HG03045 (cell line): Measurements from ENCODE around the gene TASOR2.

Experiments used
- ATAC-seq: cut with Tn5 transposase; IDR thresholded peaks from one replicate; pipeline ENCODE4 v1.9.1; 2021; ENCODE audit warnings: mild to moderate bottlenecking, moderate library complexity; ENCODE audit not compliant: unreplicated experiment

TASOR2 gene

GRCh38 chr10:5684318-5684970, at the start of gene TASOR2:
Gene TASOR2, plus strand, starts transcription at chr10:5684838. Its CDS starts 35,805 bp downstream, at chr10:5720643.
- peak; percentile 79 for ATAC-seq

GRCh38 chr10:5634918-5635317, 49.7 kb upstream of the TASOR2 start:
- no peak for ATAC-seq

- ATAC-seq: no peak
Observed at GRCh38 chr10:5638494-5638893, 46.1 kb upstream of the TASOR2 start.

- no peak for ATAC-seq
Observed at GRCh38 chr10:5639066-5639465, 45.6 kb upstream of the TASOR2 start.

GRCh38 chr10:5640036-5640435, 44.6 kb upstream of the TASOR2 start:
- no peak for ATAC-seq

- no peak for ATAC-seq
Observed at GRCh38 chr10:5640501-5640900, 44.1 kb upstream of the TASOR2 start.

GRCh38 chr10:5641501-5641900, 43.1 kb upstream of the TASOR2 start:
- ATAC-seq: no peak

- no peak for ATAC-seq
Observed at GRCh38 chr10:5643346-5644067, 41.1 kb upstream of the TASOR2 start.

- no peak for ATAC-seq
Observed at GRCh38 chr10:5644930-5645329, 39.7 kb upstream of the TASOR2 start.

GRCh38 chr10:5645375-5645774, 39.3 kb upstream of the TASOR2 start:
- ATAC-seq: no peak

- ATAC-seq: no peak
Observed at GRCh38 chr10:5645944-5646617, 38.6 kb upstream of the TASOR2 start.

GRCh38 chr10:5647507-5648240, 37.0 kb upstream of the TASOR2 start:
- ATAC-seq: no peak

- no peak for ATAC-seq
Observed at GRCh38 chr10:5648494-5649457, 35.9 kb upstream of the TASOR2 start.

GRCh38 chr10:5649746-5650145, 34.9 kb upstream of the TASOR2 start:
- ATAC-seq: no peak

- ATAC-seq: no peak
Observed at GRCh38 chr10:5650664-5651387, 33.8 kb upstream of the TASOR2 start.

GRCh38 chr10:5651388-5651764, 33.3 kb upstream of the TASOR2 start:
- ATAC-seq: no peak

- no peak for ATAC-seq
Observed at GRCh38 chr10:5652746-5653145, 31.9 kb upstream of the TASOR2 start.

- no peak for ATAC-seq
Observed at GRCh38 chr10:5654218-5654755, 30.4 kb upstream of the TASOR2 start.

GRCh38 chr10:5655121-5655520, 29.5 kb upstream of the TASOR2 start:
- ATAC-seq: no peak
